ENCODE data around the gene ZNF335. TPM values are rescaled to one million over a fixed set of nuclear protein-coding genes. Genes with fewer than 3 reads are reported as not detected.

The ZNF335 gene
- total and polyA plus RNA-seq, 2 donors = 11.9 to 12.4 TPM

DNA sequence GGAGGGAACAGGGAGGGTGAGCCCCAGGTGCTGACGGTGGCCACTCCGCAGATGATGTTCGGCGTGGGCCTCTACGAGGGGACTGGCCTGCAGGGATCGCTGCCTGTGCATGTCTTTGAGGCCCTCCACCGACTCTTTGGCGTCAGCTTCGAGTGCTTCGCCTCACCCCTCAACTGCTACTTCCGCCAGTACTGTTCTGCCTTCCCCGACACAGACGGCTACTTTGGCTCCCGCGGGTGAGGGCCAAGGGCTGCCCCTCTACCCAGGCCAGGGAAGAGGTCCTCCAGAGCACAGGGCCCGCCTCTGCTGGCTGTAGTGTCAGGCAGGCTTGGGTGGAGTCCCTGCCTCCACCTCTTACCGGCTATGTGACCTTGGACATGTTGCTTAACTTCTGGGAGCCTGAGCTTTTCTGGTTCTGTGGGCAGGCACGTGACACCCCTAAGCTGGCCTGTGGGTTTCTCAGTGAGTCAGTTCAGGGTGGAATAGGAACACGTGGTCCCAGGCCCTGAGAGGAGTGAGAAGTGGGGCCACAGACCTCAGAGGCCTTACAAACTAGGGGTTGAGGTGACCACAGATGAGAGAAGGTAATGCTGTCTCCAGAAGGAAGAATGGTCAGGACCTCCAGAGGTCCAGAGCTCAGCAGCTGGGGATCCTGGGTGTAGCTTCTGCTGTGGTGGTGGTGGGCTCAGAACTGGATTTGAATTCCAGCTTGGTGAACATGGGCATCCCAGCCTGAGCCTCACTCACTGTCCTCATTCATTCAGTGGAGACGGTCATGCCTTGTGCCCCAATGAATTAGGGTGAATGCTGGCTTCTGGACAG is 25.6 kb downstream of the ZNF335 start:
- H3K4me3 ChIP-seq (ENCODE audit: low read depth, low read length) = no peak overlapping the region
- 83% methylated on average over 20 of the region's 20 CpGs for WGBS
- H3K4me1 ChIP-seq (ENCODE audit: insufficient read depth) = no peaks in the 10 kb centered on the region
- DNase-seq (ENCODE audit: extremely low spot score) = no peak
- peaks cover 6% of the 10 kb centered on the region for H3K36me3 ChIP-seq (ENCODE audit: insufficient read depth)
- H3K27ac ChIP-seq (ENCODE audit: low read depth) = no peak overlapping the region

DNA sequence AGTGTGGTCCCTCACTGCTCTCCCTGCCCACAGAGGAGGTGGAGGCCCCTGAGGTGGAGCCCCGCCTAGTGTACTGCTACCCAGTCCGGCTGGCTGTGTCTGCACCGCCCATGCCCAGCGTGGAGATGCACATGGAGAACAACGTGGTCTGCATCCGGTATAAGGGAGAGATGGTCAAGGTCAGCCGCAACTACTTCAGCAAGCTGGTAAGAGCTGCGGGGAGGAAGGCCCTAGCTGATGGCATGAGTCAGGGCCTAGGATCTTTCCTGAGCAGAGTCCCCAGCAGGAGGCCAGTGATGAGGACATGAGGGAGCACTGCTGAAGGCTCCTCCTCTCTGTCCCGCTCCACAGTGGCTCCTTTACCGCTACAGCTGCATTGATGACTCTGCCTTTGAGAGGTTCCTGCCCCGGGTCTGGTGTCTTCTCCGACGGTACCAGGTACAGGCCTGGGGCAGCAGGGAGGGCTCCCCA is 26.3 kb downstream of the ZNF335 start:
- Histone ChIP-seq H3K27ac (ENCODE audit: low read depth) (no peak overlapping the region), H3K36me3 (ENCODE audit: insufficient read depth) (peaks cover 10% of the 10 kb centered on the region), H3K4me1 (ENCODE audit: insufficient read depth) (no peaks in the 10 kb centered on the region), H3K4me3 (ENCODE audit: low read depth, low read length) (no peak overlapping the region)
- no peak for DNase-seq (ENCODE audit: extremely low spot score)
- 83% methylated on average over 13 of the region's 13 CpGs for WGBS

DNA sequence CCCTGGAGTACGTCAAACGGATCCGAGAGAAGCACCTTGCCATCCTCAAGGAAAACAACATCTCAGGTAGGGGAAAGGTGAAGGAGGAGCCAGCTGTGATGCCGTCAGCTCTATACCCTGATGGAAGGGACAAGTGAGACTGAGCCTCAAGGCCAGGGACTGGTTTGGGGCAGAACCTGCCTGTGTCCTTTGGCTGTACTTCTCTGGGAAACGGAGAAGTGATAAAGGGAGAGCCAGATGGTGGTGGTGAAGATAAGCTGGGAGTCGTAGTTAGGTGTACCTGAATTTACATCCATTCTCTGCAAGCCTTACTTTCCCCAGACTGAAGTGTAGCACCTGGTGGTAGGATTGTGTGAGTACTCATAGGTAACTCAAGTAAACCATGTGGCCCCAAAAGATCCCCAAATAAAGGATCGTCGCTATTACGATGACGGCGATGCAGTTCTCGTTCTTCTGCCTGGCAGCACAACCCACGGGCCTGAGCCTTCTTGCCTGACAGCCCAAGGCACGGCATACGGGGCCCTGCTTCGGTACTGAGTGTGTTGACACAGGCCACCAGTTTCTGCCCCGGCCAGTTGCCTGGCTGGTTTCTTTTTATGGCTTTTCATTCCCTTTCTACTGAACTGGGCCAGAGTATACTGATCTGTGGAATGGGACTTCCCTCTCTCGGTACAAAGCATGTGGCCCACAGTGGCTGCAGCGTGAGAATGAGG is 26.9 kb downstream of the ZNF335 start:
- DNase-seq (ENCODE audit: extremely low spot score) = no peak
- WGBS = 89% methylated on average over 19 of the region's 19 CpGs
- no peak overlapping the region for H3K4me3 ChIP-seq (ENCODE audit: low read depth, low read length)
- H3K27ac ChIP-seq (ENCODE audit: low read depth) = no peak overlapping the region
- no peaks in the 10 kb centered on the region for H3K4me1 ChIP-seq (ENCODE audit: insufficient read depth)
- peaks cover 14% of the 10 kb centered on the region for H3K36me3 ChIP-seq (ENCODE audit: insufficient read depth)

DNA sequence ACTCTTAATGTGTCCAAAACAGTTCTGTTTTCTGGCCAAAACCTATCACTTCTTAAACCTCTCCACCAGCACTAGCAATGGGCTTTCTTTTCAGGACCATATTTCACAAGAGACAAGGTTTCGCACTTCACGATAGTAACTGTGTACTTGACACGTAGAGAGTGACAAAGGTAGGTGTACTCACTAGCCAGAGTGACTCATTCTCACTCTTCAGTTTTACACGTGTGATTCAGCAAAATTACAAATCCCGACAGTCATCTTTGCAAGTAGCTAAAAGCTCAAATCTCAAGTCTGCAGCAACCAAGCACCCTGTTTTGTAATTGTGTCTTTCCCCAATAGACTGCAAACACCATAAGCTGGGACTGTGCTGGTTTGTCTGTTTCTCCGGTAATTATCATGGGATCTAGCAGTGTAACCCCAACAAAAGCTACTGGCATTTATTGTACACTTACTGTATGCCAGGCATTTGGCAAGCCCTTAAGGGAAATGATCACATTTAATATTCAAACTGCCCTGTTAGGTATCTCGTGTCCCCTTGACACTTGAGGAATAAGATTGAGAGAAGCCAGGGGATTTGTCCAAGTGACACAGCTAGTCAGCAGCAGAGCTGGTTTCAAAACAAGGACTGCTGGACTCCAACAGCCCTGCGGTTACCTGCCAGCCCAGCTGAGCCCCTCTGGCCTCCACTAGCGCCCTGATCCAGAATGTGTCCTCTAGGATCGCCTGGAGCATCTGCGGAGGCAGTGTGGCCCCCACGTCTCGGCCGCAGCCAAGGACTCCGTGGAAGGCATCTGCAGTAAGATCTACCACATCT is 27.6 kb downstream of the ZNF335 start:
- Histone ChIP-seq H3K4me1 (ENCODE audit: insufficient read depth) (no peaks in the 10 kb centered on the region), H3K4me3 (ENCODE audit: low read depth, low read length) (no peak overlapping the region), H3K36me3 (ENCODE audit: insufficient read depth) (peaks cover 14% of the 10 kb centered on the region), H3K27ac (ENCODE audit: low read depth) (no peak overlapping the region)
- no peak for DNase-seq (ENCODE audit: extremely low spot score)
- 87% methylated on average over 15 of the region's 15 CpGs for WGBS

DNA sequence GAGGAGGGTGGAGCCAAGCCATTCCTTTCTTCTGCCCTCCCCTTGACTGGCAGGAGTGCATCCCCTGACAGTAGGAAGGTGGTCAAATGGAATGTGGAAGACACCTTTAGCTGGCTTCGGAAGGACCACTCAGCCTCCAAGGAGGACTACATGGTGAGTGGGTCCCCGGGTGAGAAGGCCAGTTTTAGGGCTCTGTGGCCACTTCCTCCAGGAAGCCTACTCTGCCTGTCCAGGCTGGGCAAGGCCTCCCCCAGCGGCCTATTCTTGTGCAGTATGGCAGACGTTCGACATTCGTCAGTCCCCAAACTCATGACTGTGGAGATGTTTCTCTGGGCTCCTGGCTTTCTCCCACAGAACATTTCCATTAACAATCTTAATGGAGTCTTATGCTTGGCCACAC is 28.4 kb downstream of the ZNF335 start:
- H3K27ac ChIP-seq (ENCODE audit: low read depth) = no peak overlapping the region
- H3K4me3 ChIP-seq (ENCODE audit: low read depth, low read length) = no peak overlapping the region
- DNase-seq (ENCODE audit: extremely low spot score) = no peak
- no peaks in the 10 kb centered on the region for H3K4me1 ChIP-seq (ENCODE audit: insufficient read depth)
- H3K36me3 ChIP-seq (ENCODE audit: insufficient read depth) = peaks cover 17% of the 10 kb centered on the region
- whole genome bisulfite sequencing = 92% methylated on average over 6 of the region's 6 CpGs

DNA sequence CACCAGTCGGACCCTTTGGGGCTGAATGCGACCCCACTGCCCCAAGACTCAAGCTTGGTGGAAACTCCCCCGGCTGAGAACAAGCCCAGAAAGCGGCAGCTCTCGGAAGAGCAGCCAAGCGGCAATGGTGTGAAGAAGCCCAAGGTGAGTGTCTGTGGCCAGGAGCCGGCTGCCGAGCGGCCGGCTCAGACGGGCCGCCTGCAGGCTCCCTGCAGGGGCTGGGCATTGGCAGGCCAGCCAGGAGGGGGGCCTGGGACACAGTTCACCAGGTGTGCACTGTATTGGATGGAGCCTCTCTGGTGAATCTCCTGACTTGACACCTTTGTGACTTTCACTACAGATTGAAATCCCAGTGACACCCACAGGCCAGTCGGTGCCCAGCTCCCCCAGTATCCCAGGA is 31.5 kb downstream of the ZNF335 start:
- H3K4me3 ChIP-seq (ENCODE audit: low read depth, low read length) = no peak overlapping the region
- WGBS = 92% methylated on average over 13 of the region's 13 CpGs
- H3K36me3 ChIP-seq (ENCODE audit: insufficient read depth) = peaks cover 17% of the 10 kb centered on the region
- H3K4me1 ChIP-seq (ENCODE audit: insufficient read depth) = no peaks in the 10 kb centered on the region
- H3K27ac ChIP-seq (ENCODE audit: low read depth) = no peak overlapping the region
- DNase-seq (ENCODE audit: extremely low spot score) = no peak

DNA sequence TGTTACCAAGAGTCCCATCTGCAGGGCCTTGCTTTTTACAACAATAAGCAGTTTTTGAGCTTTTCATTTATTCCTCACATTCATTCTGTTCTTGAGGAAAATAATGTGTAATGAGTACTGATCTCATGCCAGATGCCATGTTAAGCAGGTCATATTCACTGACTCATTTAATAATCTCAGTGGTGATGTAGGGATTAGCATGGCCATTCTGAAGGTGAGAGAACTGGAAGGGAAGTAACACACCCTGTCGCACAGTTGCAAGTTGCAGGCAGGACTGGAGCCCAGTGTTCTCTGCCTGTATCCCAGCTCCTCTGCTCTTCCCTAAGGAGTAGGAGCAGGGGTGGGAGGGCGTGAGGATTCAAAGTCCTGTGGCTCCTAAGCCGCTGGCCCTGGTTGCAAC is 31.9 kb downstream of the ZNF335 start:
- 95% methylated on average over 3 of the region's 3 CpGs for WGBS
- Histone ChIP-seq H3K4me1 (ENCODE audit: insufficient read depth) (no peaks in the 10 kb centered on the region), H3K27ac (ENCODE audit: low read depth) (no peak overlapping the region), H3K36me3 (ENCODE audit: insufficient read depth) (peaks cover 17% of the 10 kb centered on the region), H3K4me3 (ENCODE audit: low read depth, low read length) (no peak overlapping the region)
- no peak for DNase-seq (ENCODE audit: extremely low spot score)

DNA sequence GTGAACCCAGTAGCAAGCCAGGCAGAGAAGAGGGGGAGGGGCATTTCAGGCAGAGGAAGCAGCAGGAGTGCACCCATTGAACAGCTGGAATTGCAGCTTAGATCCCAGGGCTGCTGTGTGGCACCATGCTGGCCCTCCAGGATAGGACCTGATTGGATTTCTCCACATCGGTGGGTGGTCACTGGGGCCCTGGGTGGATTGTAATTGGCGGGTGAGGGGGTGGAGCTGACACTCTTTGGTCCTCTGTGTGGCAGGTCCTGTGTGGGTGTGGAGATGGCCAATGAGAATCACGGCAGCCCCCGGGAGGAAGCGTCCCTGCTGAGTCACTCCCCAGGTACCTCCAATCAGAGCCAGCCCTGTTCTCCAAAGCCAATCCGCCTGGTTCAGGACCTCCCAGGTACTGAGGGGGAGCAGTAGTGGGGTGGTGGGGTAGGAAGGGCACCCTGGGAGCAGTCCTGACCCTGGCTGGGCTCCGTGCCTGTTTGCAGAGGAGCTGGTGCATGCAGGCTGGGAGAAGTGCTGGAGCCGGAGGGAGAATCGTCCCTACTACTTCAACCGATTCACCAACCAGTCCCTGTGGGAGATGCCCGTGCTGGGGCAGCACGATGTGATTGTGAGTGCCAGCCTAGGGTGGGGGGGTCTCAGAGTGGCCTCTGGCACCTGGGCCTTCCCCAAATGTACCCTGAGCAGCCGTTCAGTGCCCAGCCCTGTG is 33.1 kb downstream of the ZNF335 start:
- Histone ChIP-seq H3K27ac (ENCODE audit: low read depth) (no peak overlapping the region), H3K36me3 (ENCODE audit: insufficient read depth) (peaks cover 13% of the 10 kb centered on the region), H3K4me1 (ENCODE audit: insufficient read depth) (no peaks in the 10 kb centered on the region), H3K4me3 (ENCODE audit: low read depth, low read length) (no peak overlapping the region)
- no peak for DNase-seq (ENCODE audit: extremely low spot score)
- WGBS = 87% methylated on average over 13 of the region's 13 CpGs

DNA sequence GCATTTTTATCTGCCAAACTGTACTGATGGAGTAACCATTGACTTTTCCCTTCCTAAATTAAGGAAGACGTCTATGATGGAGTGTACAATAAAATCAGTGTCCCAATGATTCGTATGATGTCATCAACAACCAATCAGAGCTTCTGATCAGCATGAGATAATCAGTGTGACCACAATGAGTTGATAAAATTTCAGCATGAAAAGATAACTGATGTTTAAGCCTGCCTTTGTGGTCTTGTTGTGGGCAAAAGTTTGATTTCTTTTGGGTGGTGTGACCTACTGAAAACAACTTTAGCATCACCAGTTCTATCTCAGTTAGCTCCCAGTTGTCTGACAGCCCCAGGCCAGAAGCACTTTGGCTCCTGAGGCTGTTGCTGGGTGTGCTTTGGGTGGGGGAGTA is 34.2 kb downstream of the ZNF335 start:
- H3K4me1 ChIP-seq (ENCODE audit: insufficient read depth) = no peaks in the 10 kb centered on the region
- H3K27ac ChIP-seq (ENCODE audit: low read depth) = no peak overlapping the region
- H3K4me3 ChIP-seq (ENCODE audit: low read depth, low read length) = no peak overlapping the region
- peaks cover 13% of the 10 kb centered on the region for H3K36me3 ChIP-seq (ENCODE audit: insufficient read depth)
- DNase-seq (ENCODE audit: extremely low spot score) = no peak
- 73% methylated on average over 2 of the region's 2 CpGs for WGBS

DNA sequence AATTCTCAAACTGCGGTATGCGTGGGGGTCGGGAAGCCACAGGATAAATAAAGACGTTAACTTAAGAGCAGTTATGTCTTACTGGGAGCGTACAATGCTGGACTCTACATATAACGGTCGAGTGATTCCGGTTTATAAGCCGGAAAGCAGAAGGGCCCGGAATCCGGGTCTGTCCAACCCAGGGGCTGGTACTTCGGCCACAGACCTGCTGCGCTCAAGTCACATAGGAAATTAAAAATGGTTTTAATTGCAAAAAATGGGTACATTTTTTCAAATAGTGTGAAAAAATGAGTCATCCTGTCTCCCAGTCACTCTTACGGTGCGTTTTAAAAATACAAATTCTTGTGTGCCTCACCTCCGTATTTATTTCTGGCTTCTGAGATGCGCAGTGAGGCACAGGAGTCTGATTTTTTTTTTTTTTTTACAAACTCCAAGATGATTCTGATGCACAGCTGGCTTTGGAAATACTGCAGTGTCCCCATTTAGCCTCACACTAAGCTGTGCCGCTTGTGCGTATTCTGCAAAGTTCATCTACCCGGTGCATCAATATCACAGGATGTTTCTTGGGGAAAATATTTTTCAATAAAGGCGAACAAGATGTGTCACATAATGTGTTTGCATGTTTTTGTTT is 36.5 kb downstream of the ZNF335 start:
- H3K4me3 ChIP-seq (ENCODE audit: low read depth, low read length) = peak overlapping the region; percentile 34
- no peaks in the 10 kb centered on the region for H3K4me1 ChIP-seq (ENCODE audit: insufficient read depth)
- peak overlapping the region; percentile 51 for H3K27ac ChIP-seq (ENCODE audit: low read depth)
- no peak for DNase-seq (ENCODE audit: extremely low spot score)
- peaks cover 8% of the 10 kb centered on the region for H3K36me3 ChIP-seq (ENCODE audit: insufficient read depth)
- 7% methylated on average over 21 of the region's 21 CpGs for WGBS

DNA sequence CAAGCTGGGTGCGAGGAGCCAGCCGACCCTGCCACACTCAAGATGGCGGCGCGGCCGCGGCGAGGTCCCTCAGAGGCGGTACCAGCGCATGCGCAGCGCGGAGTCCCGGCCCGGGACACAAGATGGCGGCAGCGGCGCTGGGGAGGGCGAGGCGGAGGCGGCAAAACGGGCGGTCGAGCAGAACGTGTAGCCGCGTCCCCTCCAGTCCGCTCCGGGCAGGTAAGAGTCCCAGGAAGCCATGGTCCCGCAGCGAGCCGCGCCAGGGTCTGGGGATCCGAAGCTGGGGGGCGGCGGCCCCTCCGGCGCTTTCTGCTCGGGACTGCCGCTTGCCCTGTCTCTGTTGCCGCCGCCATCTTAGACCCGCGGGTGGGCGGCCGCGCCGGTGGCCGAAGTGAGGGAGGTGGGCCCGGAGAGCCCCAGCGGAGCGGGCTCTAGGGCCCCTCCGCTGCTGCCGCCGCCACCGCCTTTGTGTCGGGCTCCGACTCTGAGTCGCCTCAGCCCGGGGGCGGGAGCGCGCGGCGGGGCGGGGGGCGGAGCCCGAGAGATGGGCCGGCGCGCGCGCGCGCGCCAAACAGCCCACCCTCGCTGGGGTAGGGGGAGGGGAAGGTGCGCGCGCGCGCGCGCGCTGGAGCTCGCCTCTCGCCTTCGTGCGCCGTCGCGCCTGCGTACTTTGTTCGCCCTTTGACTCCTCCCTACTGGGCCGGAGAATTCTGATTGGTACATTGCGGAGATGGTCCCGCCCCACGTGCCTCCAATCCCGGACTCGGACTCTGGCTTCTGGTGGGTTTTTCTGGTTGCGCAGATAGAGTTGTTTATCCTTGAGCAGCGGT is 37.2 kb downstream of the ZNF335 start, which contains the start of gene PCIF1:
TSS of gene PCIF1 (plus strand) at position 98 of the 830 bp plus-strand sequence. CDS start 4,317 bp downstream, outside the sequence.
- H3K36me3 ChIP-seq (ENCODE audit: insufficient read depth) = peaks cover 6% of the 10 kb centered on the region
- DNase-seq (ENCODE audit: extremely low spot score) = peak; percentile 97
- no peaks in the 10 kb centered on the region for H3K4me1 ChIP-seq (ENCODE audit: insufficient read depth)
- under 1% methylated on average over 102 of the region's 102 CpGs for WGBS
- peak within 1 kb of the TSS; percentile 100 for H3K27ac ChIP-seq (ENCODE audit: low read depth)
- H3K4me3 ChIP-seq (ENCODE audit: low read depth, low read length) = peak within 1 kb of the TSS; percentile 81

DNA sequence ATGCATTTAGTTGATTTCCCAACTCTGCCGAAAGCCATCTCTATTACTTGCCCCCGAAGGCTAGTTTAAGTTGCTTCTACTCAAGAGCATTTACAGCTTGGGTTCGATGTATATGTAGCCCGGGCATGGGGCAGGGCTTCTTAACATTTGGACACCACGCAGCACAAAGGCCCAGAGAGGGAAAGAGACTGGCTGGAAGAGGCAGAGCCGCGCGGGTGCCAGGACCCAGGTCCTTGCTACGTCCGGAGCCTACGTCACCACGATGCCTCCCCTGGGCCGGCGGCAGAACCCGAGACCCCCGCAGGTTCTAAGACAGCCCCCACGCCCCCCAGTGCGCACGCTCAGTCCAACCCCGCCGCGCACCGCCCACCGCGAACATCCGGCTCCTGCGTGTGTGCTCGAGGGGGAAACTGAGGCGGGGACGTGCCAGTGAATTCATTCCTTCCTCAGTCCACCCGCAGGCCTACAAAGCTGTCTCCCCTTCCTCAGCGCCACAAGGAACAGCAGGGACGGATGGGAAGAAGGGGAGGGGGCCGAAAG is 37.9 kb downstream of the ZNF335 start:
- WGBS = under 1% methylated on average over 34 of the region's 34 CpGs
- H3K4me1 ChIP-seq (ENCODE audit: insufficient read depth) = no peaks in the 10 kb centered on the region
- H3K4me3 ChIP-seq (ENCODE audit: low read depth, low read length) = peak overlapping the region; percentile 81
- no peak for DNase-seq (ENCODE audit: extremely low spot score)
- peak overlapping the region; percentile 100 for H3K27ac ChIP-seq (ENCODE audit: low read depth)
- H3K36me3 ChIP-seq (ENCODE audit: insufficient read depth) = peaks cover 6% of the 10 kb centered on the region
